GM18520 (cell line): ENCODE measurements around the gene OR2T10.
A peak's percentile ranks its signal among the peaks of the same experiment; 100 is the strongest.
"Not testable (repeated sequence)": the region's sequence is repeated elsewhere in the genome, so short reads cannot be mapped to it uniquely, and the experiment has no call there.

Experiments used
- ATAC-seq: cut with Tn5 transposase; IDR thresholded peaks from one replicate; pipeline ENCODE4 v1.9.1; 2021; ENCODE audit not compliant: unreplicated experiment

Gene OR2T10, protein sequence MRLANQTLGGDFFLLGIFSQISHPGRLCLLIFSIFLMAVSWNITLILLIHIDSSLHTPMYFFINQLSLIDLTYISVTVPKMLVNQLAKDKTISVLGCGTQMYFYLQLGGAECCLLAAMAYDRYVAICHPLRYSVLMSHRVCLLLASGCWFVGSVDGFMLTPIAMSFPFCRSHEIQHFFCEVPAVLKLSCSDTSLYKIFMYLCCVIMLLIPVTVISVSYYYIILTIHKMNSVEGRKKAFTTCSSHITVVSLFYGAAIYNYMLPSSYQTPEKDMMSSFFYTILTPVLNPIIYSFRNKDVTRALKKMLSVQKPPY

DNA sequence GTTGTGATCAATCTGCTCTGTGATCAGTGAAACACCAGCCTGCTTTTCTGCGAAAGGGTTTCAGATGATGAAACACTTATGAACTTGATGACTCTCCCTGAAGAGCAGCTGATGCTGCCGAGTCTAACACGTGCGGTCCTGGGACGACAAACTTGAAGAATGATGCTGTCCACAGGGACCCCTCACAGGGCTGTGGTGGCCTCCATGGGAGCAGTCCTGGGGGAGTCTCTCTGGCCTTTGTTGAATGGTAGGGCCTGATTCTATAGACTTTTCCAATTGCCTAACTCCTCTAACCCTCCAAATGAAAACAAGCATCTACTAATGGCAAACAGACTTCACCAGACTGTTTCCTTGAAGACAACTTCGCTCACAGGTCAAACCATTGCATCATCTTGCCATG is at the start of gene OR2T10:
Gene OR2T10, minus strand, starts transcription at position 112 of the 400 bp plus-strand sequence. CDS start 3,932 bp downstream, outside the sequence.
- no peak for ATAC-seq

DNA sequence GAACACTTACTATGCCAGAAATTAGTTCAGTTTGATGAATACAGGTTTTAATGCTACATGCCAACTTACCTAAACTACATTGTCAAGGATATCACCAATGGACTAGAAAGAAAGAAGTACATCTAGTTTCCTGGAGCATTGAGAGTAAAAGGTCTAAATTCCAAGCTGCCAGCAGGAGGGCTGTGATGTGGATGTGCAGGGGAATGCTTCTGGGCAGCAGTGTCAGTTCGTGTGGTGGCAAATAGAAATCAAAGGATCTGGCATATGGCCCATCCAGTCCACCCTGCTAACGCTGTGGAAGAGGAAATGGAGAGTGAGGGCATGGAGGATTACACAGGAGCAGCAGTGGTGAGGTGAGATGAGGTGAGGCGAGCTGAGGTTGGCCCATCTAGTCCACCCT is 47.7 kb upstream of the OR2T10 start, which contains the start of gene OR2T35:
Gene OR2T35, minus strand, starts transcription at position 101 of the 400 bp plus-strand sequence. CDS start 6,020 bp downstream, outside the sequence.
- not testable (repeated sequence) for ATAC-seq

DNA sequence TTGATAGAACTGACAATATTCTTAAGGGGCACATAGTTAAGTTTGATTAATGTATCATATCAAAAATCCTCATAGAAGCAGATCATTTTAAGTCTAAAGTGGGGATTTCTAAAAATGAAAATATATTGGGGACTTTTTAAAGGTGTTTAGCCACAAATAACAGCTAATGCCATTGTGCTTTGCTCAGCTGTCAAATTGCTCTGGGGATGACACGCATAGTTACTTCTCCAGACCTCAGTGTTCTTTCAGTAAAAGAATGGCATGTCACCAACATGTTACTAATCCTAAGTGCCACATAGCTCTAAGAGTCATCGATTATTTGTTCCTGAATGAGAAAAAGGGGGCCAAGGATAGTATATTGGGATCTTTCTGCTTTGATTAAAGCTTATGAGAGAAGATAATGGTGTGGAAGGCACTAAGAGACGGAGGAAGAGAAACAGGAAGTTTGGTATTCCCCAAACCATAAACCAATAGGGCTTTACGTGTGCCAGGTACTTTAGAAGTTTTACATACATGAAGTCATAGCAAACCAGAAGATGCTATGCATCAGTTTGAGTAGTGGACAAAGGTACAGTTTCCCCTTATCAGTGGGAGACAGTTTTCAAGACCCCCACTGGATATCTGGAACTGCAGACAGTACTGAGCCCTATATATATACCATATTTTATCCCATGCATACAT is 45.6 kb upstream of the OR2T10 start:
- peak; percentile 60 for ATAC-seq

DNA sequence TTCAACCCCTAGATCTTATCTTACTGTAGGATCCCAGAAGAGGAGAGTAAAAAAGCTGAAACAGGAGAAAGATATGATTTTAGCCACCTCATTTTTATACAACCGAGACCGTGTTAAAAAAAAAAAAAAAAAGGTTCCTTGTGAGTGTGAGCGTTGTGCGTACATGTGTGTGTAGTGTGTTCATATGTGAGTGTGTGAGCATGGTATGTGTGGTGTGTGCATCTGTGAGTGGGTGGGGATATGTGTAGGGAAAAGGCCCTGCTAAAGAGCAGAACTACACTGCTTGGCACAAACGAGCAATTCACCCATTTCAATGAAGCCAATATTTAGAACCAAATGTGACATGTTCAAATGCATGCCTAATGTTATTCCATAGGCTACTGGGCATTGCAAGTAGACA is 44.1 kb upstream of the OR2T10 start:
- not testable (repeated sequence) for ATAC-seq

DNA sequence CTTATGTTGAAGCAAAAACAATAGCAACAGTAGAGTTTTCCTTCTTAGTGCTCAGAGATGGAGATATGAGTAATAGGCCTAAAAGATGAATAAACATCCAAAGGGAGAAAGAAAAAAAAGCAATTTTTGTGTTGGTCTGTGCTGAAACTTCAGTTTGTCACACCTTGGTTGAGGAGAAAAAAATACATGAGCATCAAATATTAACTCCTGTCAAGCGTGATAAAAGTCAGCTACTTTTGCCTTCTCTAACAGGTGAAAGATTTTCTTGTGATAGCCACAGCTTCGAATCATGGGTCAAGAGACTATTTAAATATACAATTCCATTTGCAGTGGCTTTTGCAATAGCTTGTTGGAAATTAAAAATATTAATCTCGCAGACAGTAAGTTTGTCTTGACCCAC is 43.4 kb upstream of the OR2T10 start:
- peak; percentile 36 for ATAC-seq

DNA sequence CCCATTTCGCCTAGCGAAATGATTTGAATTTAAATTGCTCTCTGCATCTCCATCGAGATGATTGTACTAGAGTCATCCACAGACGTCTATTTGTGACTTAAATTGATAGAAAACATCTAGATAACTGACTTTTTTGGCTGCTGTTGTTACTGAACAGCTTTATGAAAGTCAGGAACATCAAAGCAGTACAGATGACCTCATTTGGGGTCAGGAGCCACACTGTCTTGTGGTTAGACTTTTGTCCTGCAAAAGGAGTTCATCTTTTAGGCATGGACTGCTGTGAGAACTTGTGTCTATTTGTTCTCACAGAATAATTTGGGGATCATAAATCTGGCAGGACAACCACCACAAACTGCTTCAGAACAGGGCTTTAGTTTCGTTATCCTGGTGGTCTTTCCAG is 42.2 kb upstream of the OR2T10 start:
- ATAC-seq: peak; percentile 23

DNA sequence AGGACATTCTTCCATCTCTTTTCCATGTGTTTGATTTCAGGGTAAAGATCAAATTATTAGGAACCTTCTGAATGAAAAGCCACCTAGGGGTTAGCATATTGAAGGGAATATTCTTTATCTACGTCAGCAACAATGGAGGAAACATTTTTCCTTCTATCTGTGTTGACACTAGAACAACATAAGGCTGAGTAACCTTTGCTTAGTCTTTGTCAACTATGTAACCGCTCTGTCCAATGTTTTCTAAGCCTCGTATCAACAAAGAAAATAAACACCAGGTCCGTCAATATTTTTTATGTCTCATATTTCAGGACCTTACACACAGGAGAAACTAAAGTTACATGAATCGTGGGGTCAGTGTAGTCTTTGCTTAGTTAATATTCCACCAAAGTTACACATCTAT is 39.1 kb upstream of the OR2T10 start:
- not testable (repeated sequence) for ATAC-seq

DNA sequence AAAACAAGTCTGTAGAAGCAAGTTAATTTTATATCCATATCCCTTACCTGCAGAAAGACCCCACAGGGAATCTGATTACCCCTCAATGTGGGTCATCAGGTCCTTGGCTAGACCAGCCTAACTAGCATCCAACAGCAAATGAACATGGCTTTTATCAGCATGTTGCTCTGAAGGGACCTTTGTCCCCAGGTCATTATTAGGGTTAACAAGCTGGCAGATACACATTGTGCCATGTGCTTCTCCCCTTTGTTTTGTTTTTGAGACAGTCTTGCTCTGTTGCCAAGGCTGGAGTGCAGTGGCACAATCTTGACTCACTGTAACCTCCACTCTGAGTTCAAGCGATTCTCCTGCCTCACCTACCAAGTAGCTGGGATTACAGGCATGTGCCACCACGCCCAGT is 37.5 kb upstream of the OR2T10 start, which contains the start of gene OR2T11:
Gene OR2T11, minus strand, starts transcription at position 101 of the 400 bp plus-strand sequence. CDS start 7,963 bp downstream, outside the sequence.
- not testable (repeated sequence) for ATAC-seq

DNA sequence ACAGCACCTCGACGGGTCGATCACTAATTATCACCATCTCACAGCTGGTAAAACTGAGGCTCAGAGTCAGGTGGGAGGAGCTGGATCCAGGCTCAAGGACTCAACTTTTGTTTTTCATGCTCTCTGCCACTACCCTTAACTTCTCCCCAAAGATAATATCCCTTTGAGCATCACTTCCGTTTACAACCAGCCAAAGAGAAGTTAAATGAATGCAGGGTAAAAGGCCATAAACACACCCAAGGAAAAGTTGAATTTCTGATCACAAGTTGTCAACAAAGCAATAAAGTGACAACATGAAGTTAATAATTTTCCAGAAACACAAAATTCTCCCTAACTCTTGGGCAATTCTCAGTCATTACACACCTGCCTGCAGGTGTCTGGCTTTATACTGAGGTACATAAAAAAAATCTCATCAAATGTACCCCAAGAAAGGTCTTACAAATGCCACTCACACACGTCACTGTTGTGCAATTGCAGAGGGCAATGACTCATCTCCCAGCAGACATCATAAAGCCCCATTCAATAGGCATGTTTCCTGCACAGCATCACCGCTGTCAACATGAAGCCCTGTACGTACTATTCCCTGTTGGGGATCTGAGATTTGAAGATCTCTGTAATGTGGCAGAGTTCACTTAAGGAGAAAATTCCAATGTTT is 34.0 kb upstream of the OR2T10 start:
- no peak for ATAC-seq

DNA sequence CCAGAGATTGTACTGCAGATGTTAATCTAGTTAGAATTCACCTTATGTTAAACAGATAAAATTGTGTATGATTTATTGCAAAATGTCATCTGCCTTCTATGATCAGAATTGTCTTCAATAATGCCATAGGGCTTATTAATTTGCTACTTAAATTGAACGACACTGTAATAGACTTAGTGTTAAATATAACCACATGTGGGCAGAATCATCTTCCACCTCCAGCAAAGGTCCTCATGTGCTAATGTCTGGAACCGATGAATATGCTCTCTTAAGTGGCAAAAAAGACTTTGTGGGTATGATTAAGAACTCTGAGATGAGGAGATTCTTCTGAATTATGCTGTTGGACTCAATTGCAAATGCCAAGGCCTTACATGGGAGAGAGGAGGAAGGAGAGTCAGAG is 33.1 kb upstream of the OR2T10 start:
- ATAC-seq: no peak

DNA sequence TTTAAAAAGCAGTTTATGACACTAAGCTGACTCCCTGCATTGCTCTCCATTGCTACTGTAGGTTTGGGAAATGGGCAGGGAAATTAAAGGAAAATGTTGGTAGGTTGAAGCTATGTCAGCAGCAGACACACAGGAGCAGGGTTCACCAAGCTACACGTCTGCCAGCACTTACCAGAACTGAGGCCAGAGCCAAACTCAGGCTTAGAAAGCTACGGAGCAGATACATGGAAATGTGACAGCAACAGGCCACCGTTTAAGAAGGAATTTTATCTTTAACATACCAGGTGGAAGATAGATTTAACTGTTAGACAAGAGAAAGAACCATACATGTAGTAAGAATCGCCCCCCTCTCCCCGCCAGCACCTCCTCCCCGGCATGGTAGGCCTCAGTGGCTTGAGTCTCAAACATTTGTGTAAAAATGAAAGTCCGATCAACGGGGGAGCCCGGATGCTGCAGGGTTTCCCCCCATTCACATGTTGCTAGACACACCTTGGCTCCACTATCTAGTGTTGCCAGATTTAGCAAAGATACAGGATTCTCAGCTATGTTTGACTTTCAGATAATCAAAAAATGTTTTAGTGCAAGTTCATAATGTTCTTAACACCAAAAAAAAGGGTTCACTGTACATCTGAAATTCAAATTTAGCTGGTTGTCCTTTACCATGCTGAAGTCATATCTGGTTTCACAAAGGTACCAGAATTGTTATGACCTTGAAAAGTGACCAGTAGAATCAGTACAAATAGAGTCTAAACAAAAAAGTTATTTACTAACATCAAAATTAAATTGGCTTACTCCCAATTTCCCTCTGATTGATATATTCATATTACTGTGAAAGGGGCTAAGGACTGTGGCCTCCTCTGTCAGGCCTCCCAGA is 30.7 kb upstream of the OR2T10 start:
- ATAC-seq: no peak

DNA sequence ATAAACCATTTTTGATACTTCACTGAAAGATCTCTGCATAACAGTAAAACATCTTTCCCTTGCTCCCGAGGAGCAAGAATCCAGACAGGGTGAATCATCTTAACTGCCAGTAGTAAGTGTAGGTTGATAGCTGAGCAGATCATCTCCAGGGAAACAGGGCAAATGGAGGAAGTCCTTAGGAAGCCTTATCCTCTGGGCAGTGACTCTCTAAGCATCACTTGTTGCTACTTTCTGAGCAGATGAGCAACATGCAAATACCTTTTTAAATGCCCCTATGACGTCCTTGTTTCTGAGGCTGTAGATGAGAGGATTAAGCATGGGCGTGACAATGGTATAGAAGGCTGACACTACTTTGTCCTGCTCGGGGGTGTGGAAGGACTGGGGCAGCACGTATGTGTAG is 28.5 kb upstream of the OR2T10 start:
- no peak for ATAC-seq

DNA sequence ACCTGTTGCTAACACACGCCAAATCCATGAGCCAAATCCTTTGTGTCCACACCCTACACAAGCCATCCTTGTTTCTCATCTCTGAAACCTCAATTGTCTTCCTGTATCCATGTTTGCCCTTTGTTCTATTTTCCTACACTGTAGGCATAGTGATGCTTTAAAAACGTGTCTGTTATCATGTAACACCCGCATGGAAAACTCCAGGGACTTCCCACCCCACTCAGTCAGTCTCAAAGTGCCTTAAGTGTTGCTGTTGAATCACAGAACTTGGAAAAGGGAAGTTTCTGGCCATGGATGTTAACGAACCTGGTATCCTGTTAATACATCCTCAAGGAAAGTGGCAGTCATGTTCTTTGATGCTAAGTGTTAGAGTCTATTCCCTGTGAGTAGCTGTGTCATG is 27.7 kb upstream of the OR2T10 start:
- ATAC-seq: no peak

DNA sequence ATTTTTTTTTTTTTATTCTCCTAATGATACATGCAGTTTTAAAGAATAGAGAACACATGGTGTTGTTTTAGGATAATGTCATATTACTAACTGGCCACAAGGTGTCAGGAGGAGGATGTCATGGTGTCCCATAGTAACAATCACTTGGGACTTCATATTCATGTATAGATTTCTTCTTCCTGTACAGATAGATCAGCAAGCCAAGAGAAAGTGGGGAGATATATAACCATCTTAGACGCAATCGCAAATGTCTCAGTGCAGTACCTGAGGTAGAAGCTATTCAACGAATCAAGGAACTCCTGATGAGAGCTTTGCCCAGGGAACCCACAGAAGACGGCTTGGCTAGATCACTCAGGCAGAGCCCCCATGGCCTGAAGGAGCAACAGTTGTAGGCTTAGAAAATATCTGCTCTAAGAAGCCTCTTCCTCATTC is 25.1 kb upstream of the OR2T10 start:
- ATAC-seq: no peak

DNA sequence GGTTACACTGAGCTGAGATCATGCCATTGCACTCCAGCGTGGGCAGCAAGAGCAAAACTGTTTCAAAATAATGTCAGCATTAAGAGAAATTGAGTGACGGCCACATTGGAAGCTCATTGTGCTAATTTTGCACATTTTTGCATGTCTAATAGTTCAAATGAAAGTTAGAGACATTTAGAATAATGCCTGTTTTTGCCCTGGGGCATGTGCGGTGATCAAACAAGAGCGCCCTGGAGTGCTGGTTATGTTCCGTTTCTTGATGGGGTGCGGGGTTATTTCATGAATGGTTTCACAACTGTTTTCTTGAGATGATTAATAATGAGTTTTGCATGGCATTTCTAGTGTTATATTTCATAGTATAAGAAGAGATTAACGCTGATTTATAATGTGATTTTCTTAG is 24.3 kb upstream of the OR2T10 start:
- no peak for ATAC-seq

DNA sequence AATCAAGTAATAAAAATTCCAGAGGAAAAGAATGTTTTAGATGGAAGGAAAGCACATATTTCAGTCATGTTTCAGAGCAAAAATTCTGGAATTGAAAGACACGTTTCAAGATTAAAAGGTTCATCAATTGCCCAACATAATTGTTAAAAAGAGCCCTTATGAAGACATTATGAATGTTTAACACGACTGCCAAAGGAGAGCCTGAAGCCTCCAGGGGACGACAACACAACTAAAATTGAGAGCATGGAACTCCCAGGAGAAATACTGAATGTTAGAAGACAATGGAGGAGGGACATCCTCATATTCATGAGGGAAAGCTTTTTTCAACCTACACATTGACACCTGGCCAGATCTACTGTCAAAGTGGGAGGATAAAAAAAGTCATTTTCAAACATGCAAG is 21.4 kb upstream of the OR2T10 start:
- ATAC-seq: no peak

DNA sequence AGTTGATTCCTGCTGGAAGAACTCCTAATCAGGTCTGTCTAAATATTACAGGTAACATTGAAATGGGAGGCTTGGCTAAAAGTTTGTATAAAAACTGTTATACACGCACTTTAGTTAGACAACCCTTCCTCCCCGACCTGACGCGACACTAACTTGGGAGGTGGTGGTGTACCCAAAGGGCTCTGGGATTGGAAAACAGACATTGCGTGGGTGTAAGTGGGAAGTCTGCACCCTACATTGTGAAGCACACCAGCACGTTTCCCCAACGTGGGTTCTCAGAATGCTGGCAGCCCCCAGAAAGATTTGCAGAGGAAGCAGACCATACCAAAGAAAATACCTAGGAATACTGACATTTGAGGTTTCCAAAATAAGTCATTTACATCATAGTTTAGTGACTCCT is 20.6 kb upstream of the OR2T10 start:
- no peak for ATAC-seq

DNA sequence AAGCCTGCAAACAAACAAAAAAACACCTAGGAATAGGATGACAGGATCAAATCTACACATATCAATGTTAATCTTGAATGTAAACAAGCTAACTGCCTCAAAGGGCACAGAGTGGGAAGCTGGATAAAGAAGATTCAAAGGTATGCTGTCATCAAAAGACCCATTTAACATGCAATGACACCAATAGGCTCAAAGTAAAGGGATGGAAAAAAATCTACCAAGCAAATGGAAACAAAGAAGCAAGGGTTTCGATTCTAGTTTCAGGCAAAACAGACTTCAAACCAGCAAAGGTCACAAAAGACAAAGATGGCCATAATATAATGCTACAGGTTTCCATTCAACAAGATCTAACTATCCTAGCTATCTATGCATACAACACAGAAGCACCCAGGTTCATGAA is 16.2 kb upstream of the OR2T10 start:
- ATAC-seq: no peak

DNA sequence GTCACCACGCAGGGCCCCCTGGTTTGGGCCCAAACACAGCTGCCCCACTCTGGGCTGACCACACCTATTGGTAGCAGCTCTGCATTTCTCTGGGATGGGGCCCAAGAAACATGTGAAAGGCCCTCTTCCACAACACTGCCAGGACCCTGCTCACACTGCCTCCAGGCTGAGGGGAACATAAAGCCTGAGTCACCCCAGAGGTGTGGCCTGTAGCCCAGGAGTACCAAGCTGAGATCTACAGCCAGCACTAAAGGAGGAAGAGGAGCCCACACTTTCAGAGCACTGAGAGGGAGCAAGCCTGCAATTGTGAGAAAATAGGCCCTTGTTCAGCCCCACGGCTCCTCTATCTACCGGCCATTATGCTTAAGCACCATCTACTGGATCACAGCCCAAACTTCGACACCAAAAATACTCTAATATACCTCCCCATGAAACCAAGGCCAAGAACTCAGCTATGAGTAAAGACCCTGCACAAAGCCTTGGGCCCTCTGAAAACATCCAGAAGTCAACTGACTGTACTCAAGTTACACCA is 14.4 kb upstream of the OR2T10 start:
- no peak for ATAC-seq

DNA sequence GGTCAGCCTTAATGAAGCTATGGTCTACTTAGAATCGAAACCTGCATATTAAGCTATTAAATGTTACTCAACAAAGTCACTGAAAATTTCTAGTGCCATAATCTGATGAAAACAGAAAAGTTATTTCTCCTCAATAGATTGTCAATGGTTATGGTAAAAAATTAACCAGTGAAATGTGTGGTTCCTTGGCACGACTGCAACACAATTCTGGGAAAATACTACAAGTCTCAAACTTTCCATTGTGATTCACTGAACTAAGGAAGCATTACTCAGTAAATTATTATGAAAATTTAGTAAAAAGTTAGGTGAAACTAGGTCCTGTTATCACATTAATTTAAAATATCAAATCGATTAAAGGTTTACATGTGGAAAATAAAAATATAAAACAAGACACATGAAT is 12.8 kb upstream of the OR2T10 start:
- no peak for ATAC-seq

DNA sequence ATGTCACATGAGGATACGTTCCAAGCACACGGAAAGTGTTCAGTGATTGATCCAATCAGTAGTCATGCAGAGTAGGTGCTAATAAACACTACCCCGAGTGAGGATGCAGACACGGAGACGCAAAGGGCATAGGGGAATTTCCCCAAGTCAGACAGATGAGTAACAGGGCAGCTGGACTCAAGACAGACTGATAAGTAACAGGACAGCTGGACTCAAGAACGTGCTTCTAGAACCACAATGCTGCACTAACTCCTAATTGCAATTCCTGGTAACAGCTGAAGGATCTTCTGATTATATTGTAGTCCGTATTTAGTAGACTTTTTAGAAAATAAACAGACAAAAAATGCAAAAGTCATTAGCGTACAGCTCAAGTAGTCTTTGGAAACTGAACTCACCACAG is 1.9 kb upstream of the OR2T10 start:
- no peak for ATAC-seq
